Karpas-422 (cell line): ENCODE data around the gene NOD1. TPM values are rescaled to one million over a fixed set of nuclear protein-coding genes. Genes with fewer than 3 reads are reported as not detected.

Experiments
- DNase-seq: peaks from one replicate; pipeline ENCODE4 v3.0.0-alpha.2; 2015
- H2AFZ ChIP-seq: fragments of 200-600 bp; sonication (generic); 2 replicates; pipeline ENCODE4 v1.6.1; 2014; ENCODE audit warnings: antibody characterized with exemption, low read length, mixed read lengths
- H3K27ac ChIP-seq: fragments of 200-600 bp; sonication (generic); 2 replicates; pipeline ENCODE4 v1.5.1; 2014; ENCODE audit warnings: mild to moderate bottlenecking, low read length, moderate library complexity
- H3K27me3 ChIP-seq: fragments of 200-600 bp; sonication (generic); 2 replicates; pipeline ENCODE4 v1.6.1; 2014; ENCODE audit warnings: low read length, mixed read lengths
- H3K36me3 ChIP-seq: fragments of 200-600 bp; sonication (generic); 2 replicates; pipeline ENCODE4 v1.6.1; 2014; ENCODE audit warnings: low read length, mixed read lengths; ENCODE audit not compliant: insufficient read depth
- H3K4me1 ChIP-seq: fragments of 200-600 bp; sonication (generic); 2 replicates; pipeline ENCODE4 v1.6.1; 2014; ENCODE audit warnings: mild to moderate bottlenecking, low read length, mixed read lengths
- H3K4me2 ChIP-seq: fragments of 200-600 bp; sonication (generic); 2 replicates; pipeline ENCODE4 v1.6.1; 2014; ENCODE audit warnings: low read length, low read depth, mild to moderate bottlenecking; ENCODE audit not compliant: poor library complexity, severe bottlenecking
- H3K4me3 ChIP-seq: fragments of 200-600 bp; sonication (generic); 2 replicates; pipeline ENCODE4 v1.5.1; 2014; ENCODE audit warnings: mild to moderate bottlenecking, antibody characterized with exemption, low read length, mixed read lengths
- H3K79me2 ChIP-seq: fragments of 200-600 bp; sonication (generic); 2 replicates; pipeline ENCODE4 v1.6.1; 2014; ENCODE audit warnings: mild to moderate bottlenecking, low read length, mixed read lengths
- H3K9ac ChIP-seq: fragments of 200-600 bp; sonication (generic); 2 replicates; pipeline ENCODE4 v1.6.0; 2014; ENCODE audit warnings: low read length
- H3K9me2 ChIP-seq: fragments of 200-600 bp; sonication (generic), shearing (Covaris generic); replicated peaks from 2 replicates; pipeline ENCODE4 v1.6.0; 2014; ENCODE audit warnings: mild to moderate bottlenecking, low read length, moderate library complexity; ENCODE audit not compliant: insufficient read depth
- H3K9me3 ChIP-seq: fragments of 300-700, 200-600 bp; sonication (generic); 2 replicates; pipeline ENCODE4 v1.6.1; 2014; ENCODE audit warnings: low read length, mixed read lengths
- H4K20me1 ChIP-seq: fragments of 200-600 bp; sonication (generic); 2 replicates; pipeline ENCODE4 v1.6.1; 2014; ENCODE audit warnings: mild to moderate bottlenecking, antibody characterized with exemption, low read length, low read depth; ENCODE audit not compliant: insufficient read depth
- total RNA-seq: library from RNA; depleted of rRNA; stranded (reverse); fragments of >200 nt; shearing (Covaris generic); gene quantifications from 2 replicates; pipeline ENCODE4 v1.2.3, GENCODE V29; 2014; ENCODE audit warnings: low replicate concordance

The NOD1 gene
- total RNA-seq, 1 experiment from 2014 or later = 4.5 TPM

DNA sequence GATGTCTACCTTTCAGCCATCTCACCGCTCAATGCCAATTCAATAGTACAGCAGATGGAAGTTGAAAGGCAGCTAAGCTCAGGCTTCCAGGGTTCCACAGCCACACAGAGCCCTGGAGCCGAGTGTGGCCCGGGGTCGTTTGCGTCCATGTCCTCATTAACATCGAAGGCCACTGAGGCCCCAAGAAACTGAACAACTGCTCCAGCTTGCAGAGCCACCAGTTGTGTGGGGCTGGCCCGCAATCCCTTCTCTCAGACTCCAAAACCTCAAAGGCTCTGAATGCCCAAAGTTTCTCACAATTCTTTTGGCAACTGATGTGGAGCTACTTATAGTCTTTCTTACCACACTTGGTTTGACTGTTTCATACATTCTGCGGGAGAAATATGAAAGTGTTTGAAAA lies 31.1 kb downstream of the NOD1 start:
- no peak overlapping the region for H3K27ac ChIP-seq
- no peak overlapping the region for H3K9ac ChIP-seq
- H3K4me1 ChIP-seq = peaks cover 8% of the 10 kb centered on the region
- H2AFZ ChIP-seq = no peak overlapping the region
- no peaks in the 10 kb centered on the region for H4K20me1 ChIP-seq
- no peak overlapping the region for H3K4me2 ChIP-seq
- H3K9me3 ChIP-seq = no peaks in the 10 kb centered on the region
- DNase-seq = no peak
- H3K9me2 ChIP-seq = no peaks in the 10 kb centered on the region
- H3K79me2 ChIP-seq = no peaks in the 10 kb centered on the region
- H3K27me3 ChIP-seq = no peaks in the 10 kb centered on the region
- H3K36me3 ChIP-seq = no peaks in the 10 kb centered on the region
- no peak overlapping the region for H3K4me3 ChIP-seq

DNA sequence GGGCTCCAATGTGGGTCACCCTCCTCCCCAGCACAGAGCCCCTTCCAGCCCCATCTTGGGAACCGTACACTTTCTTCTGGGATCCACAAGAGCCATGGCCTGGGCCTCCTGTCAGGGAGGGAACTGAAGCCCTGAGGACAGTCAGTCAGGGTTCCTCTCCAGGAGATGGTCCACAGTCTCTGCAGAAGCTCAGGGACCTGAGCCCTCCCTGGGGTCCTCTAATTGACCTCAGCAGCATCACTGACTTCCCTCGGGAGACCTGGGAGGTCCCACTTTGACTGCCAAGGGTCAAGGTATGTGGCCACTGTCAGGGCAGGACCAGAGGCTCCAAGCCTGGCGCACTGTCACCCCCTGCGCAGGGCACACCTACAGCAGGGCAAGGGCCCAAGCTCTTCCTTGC lies 32.3 kb downstream of the NOD1 start:
- H3K27me3 ChIP-seq = no peaks in the 10 kb centered on the region
- H3K4me1 ChIP-seq = peaks cover 8% of the 10 kb centered on the region
- H4K20me1 ChIP-seq = no peaks in the 10 kb centered on the region
- no peaks in the 10 kb centered on the region for H3K9me3 ChIP-seq
- DNase-seq = no peak
- H3K36me3 ChIP-seq = no peaks in the 10 kb centered on the region
- H3K4me2 ChIP-seq = no peak overlapping the region
- H3K9me2 ChIP-seq = no peaks in the 10 kb centered on the region
- H3K79me2 ChIP-seq = no peaks in the 10 kb centered on the region
- H3K9ac ChIP-seq = no peak overlapping the region
- H3K4me3 ChIP-seq = no peak overlapping the region
- no peak overlapping the region for H3K27ac ChIP-seq
- no peak overlapping the region for H2AFZ ChIP-seq

GRCh38 chr7:30445770-30446169 lies 32.8 kb downstream of the NOD1 start:
- no peak overlapping the region for H2AFZ ChIP-seq

DNA sequence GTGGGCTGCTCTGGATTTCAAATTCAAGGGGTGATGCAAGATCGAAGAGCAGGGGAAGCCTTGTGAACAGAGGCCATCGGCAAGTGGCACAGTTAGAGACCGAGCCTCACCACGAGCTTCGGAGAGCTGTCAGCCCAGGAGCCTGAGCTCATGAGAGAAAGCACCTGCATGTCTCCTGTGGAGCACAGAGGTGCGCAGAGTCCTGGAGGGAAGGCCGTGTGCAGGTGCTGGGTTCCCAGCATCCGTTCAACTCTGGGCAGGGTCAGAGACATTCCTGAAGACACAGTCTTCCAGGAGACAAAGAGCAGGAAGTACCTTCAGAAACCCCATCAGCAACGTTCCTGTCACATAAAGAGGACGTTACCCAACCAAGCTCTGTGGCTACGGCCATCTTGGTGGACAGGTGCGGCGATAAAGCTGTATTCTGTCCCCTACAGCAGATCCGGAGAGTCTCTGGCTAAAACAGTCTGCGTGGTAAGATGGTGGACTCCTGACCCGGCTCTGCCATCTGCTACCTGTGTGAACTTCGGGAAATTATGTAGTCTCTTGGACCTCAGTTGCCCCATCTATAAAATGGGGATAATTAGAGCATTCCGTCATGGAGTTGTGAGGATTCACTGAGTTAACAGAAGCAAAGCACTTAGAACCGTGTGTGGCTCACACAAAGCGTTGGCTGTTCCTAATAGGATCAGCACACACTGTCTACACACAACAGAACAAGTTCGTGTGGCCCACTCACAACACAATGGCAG lies 40.6 kb downstream of the NOD1 start:
- DNase-seq = no peak
- no peak overlapping the region for H2AFZ ChIP-seq
- no peak overlapping the region for H3K9ac ChIP-seq
- H3K4me3 ChIP-seq = no peak overlapping the region
- no peak overlapping the region for H3K4me2 ChIP-seq
- no peak overlapping the region for H3K27ac ChIP-seq
- H3K4me1 ChIP-seq = peaks cover 29% of the 10 kb centered on the region
- no peaks in the 10 kb centered on the region for H3K9me2 ChIP-seq
- no peaks in the 10 kb centered on the region for H3K9me3 ChIP-seq
- H3K79me2 ChIP-seq = no peaks in the 10 kb centered on the region
- 0 out of 2 replicates have a peak, but pooled peaks cover 3% of the 10 kb centered on the region for H3K36me3 ChIP-seq
- H3K27me3 ChIP-seq = no peaks in the 10 kb centered on the region
- H4K20me1 ChIP-seq = no peaks in the 10 kb centered on the region

More at GRCh38 chr7:30445770-30446169, 32.8 kb downstream of the NOD1 start:
- Histone ChIP-seq H3K9me3 (no peaks in the 10 kb centered on the region), H3K27me3 (no peaks in the 10 kb centered on the region), H4K20me1 (no peaks in the 10 kb centered on the region), H3K9ac (no peak overlapping the region), H3K4me3 (no peak overlapping the region), H3K4me2 (no peak overlapping the region), H3K36me3 (no peaks in the 10 kb centered on the region), H3K9me2 (no peaks in the 10 kb centered on the region), H3K79me2 (no peaks in the 10 kb centered on the region), H3K27ac (no peak overlapping the region), H3K4me1 (peaks cover 8% of the 10 kb centered on the region)
- peak; percentile 94 for DNase-seq

DNA sequence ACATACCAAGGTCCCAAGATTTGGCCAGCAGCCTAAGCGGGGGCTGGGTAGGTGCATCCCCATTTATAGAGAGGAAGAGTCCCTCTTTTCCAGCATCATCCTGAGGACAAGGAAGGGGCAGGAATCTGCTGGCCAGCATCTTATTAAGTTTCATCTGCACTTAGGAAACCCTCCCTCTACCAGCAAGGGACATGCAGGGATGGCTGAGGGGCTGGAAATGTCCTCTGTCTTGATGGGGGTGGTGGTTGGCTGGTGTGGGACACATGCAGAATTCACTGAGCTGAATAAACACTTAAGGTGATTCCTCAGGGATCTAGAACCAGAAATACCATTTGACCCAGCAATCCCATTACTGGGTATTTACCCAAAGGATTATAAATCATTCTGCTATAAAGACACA lies 42.1 kb downstream of the NOD1 start:
- Histone ChIP-seq H3K9me3 (no peaks in the 10 kb centered on the region), H3K4me3 (no peak overlapping the region), H3K27me3 (no peaks in the 10 kb centered on the region), H3K27ac (no peak overlapping the region), H4K20me1 (no peaks in the 10 kb centered on the region), H3K4me2 (no peak overlapping the region), H3K36me3 (peaks cover 3% of the 10 kb centered on the region; the same call in 1 of the 2 replicates), H3K79me2 (no peaks in the 10 kb centered on the region), H3K9me2 (no peaks in the 10 kb centered on the region), H3K9ac (no peak overlapping the region), H3K4me1 (peaks cover 44% of the 10 kb centered on the region), H2AFZ (no peak overlapping the region)
- no peak for DNase-seq

GRCh38 chr7:30436046-30436445 lies 42.5 kb downstream of the NOD1 start:
- Histone ChIP-seq H3K4me2 (no peak overlapping the region), H3K4me1 (peaks cover 49% of the 10 kb centered on the region), H3K9me3 (no peaks in the 10 kb centered on the region), H3K36me3 (peaks cover 8% of the 10 kb centered on the region), H2AFZ (no peak overlapping the region), H3K9me2 (no peaks in the 10 kb centered on the region), H3K27ac (no peak overlapping the region), H3K9ac (no peak overlapping the region), H3K27me3 (no peaks in the 10 kb centered on the region), H3K79me2 (no peaks in the 10 kb centered on the region), H4K20me1 (no peaks in the 10 kb centered on the region), H3K4me3 (no peak overlapping the region)
- DNase-seq = no peak

- DNase-seq = peak; percentile 86
- H3K4me1 ChIP-seq = peaks cover 64% of the 10 kb centered on the region
- H3K9me2 ChIP-seq = no peaks in the 10 kb centered on the region
- H2AFZ ChIP-seq = no peak overlapping the region
- H3K27me3 ChIP-seq = no peaks in the 10 kb centered on the region
- peaks cover 8% of the 10 kb centered on the region for H3K36me3 ChIP-seq
- H3K4me3 ChIP-seq = peak overlapping the region; percentile 40
- H3K4me2 ChIP-seq = peak overlapping the region; percentile 46
- H3K27ac ChIP-seq = peak overlapping the region; percentile 75
- no peaks in the 10 kb centered on the region for H3K79me2 ChIP-seq
- H3K9ac ChIP-seq = peak overlapping the region; percentile 26; the same call in 1 of the 2 replicates
- H3K9me3 ChIP-seq = no peaks in the 10 kb centered on the region
- no peaks in the 10 kb centered on the region for H4K20me1 ChIP-seq
Measured at GRCh38 chr7:30434140-30434799, 44.3 kb downstream of the NOD1 start.

DNA sequence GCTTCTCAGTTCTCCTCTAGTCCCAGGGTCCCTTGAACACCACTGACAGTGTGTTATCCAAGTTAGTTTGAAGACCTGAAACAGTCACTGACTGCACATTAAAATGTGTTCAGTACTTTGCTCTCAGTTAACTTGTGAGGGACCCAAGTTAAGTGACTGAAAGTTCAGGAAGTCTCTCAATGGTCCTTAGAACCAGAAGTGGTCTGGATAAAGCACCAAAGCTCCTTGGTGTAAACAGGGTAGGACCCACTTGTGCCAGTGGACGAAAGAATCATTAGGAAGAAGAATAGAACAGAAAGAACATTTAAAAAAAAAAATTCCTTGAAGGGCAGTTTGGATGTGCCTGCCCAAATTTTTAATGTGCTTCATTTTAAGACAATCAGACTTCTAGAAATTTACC lies 45.1 kb downstream of the NOD1 start:
- H3K27ac ChIP-seq = peak overlapping the region; percentile 75
- H3K36me3 ChIP-seq = peaks cover 15% of the 10 kb centered on the region
- peak overlapping the region; percentile 40; the same call in 1 of the 2 replicates for H3K4me3 ChIP-seq

More for the DNA sequence above, 45.1 kb downstream of the NOD1 start:
- H3K9me2 ChIP-seq = no peaks in the 10 kb centered on the region
- peaks cover 71% of the 10 kb centered on the region for H3K4me1 ChIP-seq
- no peaks in the 10 kb centered on the region for H3K79me2 ChIP-seq
- no peaks in the 10 kb centered on the region for H3K9me3 ChIP-seq
- DNase-seq = peak; percentile 44
- no peaks in the 10 kb centered on the region for H4K20me1 ChIP-seq
- no peak overlapping the region for H2AFZ ChIP-seq
- peak overlapping the region; percentile 46 for H3K4me2 ChIP-seq
- H3K9ac ChIP-seq = no peak overlapping the region
- H3K27me3 ChIP-seq = no peaks in the 10 kb centered on the region
